Central memory CD8-positive, alpha-beta T cell (primary cell): ENCODE data around the gene C1GALT1.
A peak's percentile ranks its signal among the peaks of the same experiment; 100 is the strongest.
"Not testable (repeated sequence)": the region's sequence is repeated elsewhere in the genome, so short reads cannot be mapped to it uniquely, and the experiment has no call there.

ENCODE experiments used
- ATAC-seq: fragments of 150-1000 bp; cut with Tn5 transposase; replicated peaks from 2 replicates; pipeline ENCODE4 v1.10.0; 2022; ENCODE audit warnings: mild to moderate bottlenecking, moderate FRiP score, moderate number of reproducible peaks; ENCODE audit not compliant: poor library complexity, severe bottlenecking; ENCODE audit errors: extremely low read depth
- DNase-seq, 2 donors: peaks; one replicate each; pipeline ENCODE4 v3.0.0; 2021; ENCODE audit warnings: low spot score in 2 of 2
- H3K27ac Mint-ChIP-seq: one replicate; pipeline ENCODE4 v1.8.0; 2022; ENCODE audit warnings: low read depth, mild to moderate bottlenecking, moderate library complexity, mixed read lengths
- H3K27me3 Mint-ChIP-seq: one replicate; pipeline ENCODE4 v1.8.0; 2022; ENCODE audit warnings: mixed read lengths
- H3K36me3 Mint-ChIP-seq: one replicate; pipeline ENCODE4 v1.8.0; 2022; ENCODE audit warnings: mild to moderate bottlenecking, moderate library complexity, mixed read lengths; ENCODE audit not compliant: insufficient read depth
- H3K4me1 Mint-ChIP-seq: one replicate; pipeline ENCODE4 v1.8.0; 2022; ENCODE audit warnings: mixed read lengths
- H3K4me3 Mint-ChIP-seq: one replicate; pipeline ENCODE4 v1.8.0; 2022; ENCODE audit warnings: mild to moderate bottlenecking, moderate library complexity, mixed read lengths
- H3K9me3 Mint-ChIP-seq: one replicate; pipeline ENCODE4 v1.8.0; 2022; ENCODE audit warnings: mixed read lengths

The C1GALT1 gene

DNA sequence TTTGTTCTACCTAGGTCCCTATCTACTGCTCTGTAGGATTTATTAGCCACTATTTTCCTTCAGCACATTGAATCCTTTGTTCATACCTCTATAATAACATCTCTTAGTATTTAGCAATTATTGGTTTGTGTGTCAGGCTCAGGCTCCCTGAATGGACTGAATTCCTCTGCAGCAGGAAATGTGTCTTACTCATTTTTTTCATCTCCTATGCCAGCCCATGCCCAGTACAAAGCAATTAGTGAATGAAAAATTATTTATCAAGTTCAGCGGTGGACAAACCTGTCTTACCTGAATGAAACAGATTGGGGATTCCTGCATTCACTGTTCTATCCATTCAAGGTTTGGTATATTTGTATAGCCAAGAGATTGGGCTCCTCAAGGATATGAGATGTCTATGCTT is 53.7 kb downstream of the C1GALT1 start:
- no peak overlapping the region for H3K27ac Mint-ChIP-seq
- peaks cover 48% of the 10 kb centered on the region for H3K4me1 Mint-ChIP-seq
- H3K27me3 Mint-ChIP-seq = no peaks in the 10 kb centered on the region
- H3K9me3 Mint-ChIP-seq = no peaks in the 10 kb centered on the region
- ATAC-seq (no peak), DNase-seq (no peak)
- H3K4me3 Mint-ChIP-seq = no peak overlapping the region
- peaks cover 34% of the 10 kb centered on the region for H3K36me3 Mint-ChIP-seq

DNA sequence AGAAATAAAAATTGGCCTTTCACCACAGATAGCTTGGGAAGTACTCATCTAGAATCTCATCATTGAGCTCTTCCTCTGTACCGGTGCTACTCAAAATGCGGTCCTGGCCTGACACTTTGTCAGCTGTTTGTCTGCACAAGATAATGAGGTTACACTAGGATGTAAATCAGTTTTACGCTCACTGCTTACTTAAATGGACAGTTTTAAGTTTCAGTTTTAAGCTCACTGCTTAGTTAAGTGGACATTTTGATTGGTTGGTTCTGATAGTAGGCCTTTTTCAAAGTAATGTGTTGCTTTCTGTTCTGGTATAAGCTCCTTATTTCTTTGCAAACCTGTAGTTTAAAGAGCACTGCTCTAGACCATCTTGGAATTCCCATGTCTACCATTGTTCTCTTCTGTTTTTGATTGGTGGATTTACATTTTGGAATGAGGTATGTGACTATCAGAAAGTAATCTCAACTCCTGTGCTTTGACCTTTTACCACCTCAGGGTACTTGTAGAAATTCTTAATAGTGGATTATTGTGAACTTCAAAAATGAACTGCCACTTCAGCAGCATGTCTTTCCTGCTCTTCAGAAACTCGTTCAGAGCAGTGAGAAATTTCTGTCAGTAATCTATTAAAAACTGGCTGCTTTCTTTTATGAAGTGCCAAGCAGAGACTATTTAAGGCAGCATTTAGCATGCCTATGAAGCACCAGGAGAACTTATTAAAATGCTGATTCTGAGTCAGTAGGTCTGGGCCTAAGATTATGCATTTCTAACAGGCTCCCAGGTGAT is 55.0 kb downstream of the C1GALT1 start:
- H3K4me3 Mint-ChIP-seq = no peak overlapping the region
- no peaks in the 10 kb centered on the region for H3K27me3 Mint-ChIP-seq
- ATAC-seq (no peak), DNase-seq (no peak)
- peaks cover 36% of the 10 kb centered on the region for H3K36me3 Mint-ChIP-seq
- peaks cover 44% of the 10 kb centered on the region for H3K4me1 Mint-ChIP-seq
- no peaks in the 10 kb centered on the region for H3K9me3 Mint-ChIP-seq
- H3K27ac Mint-ChIP-seq = no peak overlapping the region

DNA sequence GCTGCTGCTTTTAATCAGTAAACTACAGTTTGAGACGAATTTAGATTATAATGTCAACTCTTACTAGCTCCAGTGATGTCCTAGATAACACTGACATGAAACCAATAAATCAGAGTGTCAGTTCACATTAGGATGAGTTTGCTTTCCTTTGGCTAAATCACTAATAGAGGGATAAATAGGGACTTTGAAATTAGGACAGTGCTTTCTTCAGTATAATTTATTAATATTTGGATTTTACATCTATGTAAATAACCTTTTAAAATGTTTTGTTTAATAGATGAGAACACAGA is 55.6 kb downstream of the C1GALT1 start:
- Mint-ChIP-seq H3K4me1 (peaks cover 48% of the 10 kb centered on the region), H3K27me3 (no peaks in the 10 kb centered on the region), H3K36me3 (peaks cover 36% of the 10 kb centered on the region), H3K9me3 (no peaks in the 10 kb centered on the region), H3K27ac (no peak overlapping the region), H3K4me3 (no peak overlapping the region)
- no peak for ATAC-seq
- DNase-seq = no peak

DNA sequence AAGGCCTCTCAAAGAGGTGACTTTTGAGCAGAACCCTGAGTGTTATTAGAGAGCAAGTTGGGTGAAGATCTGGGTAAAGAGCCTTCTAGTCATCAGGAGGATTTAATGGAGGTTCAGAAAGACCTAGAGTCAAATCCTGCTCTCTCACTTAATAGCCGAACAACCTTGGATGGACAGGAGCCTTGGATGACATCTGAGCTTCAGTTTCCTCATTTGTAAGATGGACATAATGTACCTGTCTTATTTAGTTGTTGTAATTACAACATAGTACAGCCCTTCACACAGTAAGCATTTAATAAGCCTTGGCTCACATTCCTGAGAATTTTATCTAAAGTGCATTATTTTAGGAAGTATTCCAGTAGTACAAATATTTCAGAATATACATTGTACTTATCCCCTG is 57.0 kb downstream of the C1GALT1 start:
- no peak for ATAC-seq
- Mint-ChIP-seq H3K36me3 (peaks cover 34% of the 10 kb centered on the region), H3K27ac (peak overlapping the region; percentile 65), H3K9me3 (no peaks in the 10 kb centered on the region), H3K27me3 (no peaks in the 10 kb centered on the region), H3K4me1 (peaks cover 41% of the 10 kb centered on the region), H3K4me3 (no peak overlapping the region)
- no peak for DNase-seq

DNA sequence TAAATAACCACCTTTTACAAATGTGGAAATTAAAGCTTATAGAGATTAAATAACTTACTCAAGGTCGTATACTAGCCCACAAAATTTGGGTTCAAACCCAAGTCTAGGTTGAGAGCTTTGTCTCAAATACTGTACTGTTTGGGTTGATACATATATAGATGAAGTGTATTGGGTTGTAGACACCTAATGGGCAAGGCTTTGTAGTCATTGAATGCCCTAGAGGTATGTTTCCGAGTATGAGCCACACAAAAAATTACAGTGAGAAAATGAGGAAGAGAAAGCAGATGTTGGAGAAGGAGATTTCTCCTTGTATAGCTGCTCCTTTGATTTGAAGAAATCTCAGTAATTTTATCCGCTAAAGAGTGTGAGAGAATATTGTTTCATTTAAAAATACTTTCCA is 60.6 kb downstream of the C1GALT1 start:
- DNase-seq (no peak), ATAC-seq (no peak)
- H3K36me3 Mint-ChIP-seq = peaks cover 15% of the 10 kb centered on the region
- peaks cover 39% of the 10 kb centered on the region for H3K4me1 Mint-ChIP-seq
- no peaks in the 10 kb centered on the region for H3K27me3 Mint-ChIP-seq
- no peaks in the 10 kb centered on the region for H3K9me3 Mint-ChIP-seq
- H3K4me3 Mint-ChIP-seq = no peak overlapping the region
- peak overlapping the region; percentile 23 for H3K27ac Mint-ChIP-seq

DNA sequence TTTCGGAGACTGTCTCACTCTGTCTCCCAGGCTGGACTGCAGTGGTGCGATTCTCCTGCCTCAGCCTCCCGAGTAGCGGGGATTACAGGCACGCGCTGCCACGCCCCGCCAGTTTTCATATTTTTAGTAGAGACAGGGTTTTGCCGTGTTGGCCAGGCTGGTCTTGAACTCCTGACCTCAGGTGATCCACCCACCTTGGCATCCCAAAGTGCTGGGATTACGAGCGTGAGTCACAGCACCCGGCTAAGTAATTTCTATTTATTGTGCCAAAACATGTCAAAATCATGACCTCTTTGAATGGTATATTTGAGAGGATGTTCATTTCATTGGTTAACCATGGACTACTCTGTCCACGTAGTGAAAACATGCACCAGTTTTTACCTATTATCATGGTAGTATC is 62.9 kb downstream of the C1GALT1 start:
- not testable (repeated sequence) for H3K9me3 Mint-ChIP-seq, H3K4me3 Mint-ChIP-seq, H3K36me3 Mint-ChIP-seq, ATAC-seq, H3K27me3 Mint-ChIP-seq, DNase-seq
- Mint-ChIP-seq H3K4me1 (peaks cover 20% of the 10 kb centered on the region), H3K27ac (peak overlapping the region; percentile 44)

DNA sequence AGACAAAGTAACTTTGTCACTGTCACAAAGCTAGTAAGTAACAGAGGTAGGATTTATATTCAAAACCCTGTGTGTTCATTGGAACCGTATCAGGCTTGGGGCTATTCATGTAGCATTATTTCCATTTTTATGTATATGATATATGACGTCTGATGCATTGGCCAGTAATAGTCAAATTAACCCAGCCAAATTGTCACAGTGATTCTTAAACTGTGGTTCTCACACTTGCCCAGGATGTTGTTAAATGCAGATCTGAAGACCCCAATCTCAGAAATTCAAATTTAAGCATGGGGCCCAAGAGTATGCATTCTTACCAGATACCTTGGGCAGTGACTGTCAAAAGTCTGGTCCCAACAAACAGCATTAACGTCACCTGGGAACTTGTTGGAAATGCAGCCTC is 63.9 kb downstream of the C1GALT1 start:
- DNase-seq (no peak), ATAC-seq (no peak)
- H3K27ac Mint-ChIP-seq = no peak overlapping the region
- no peaks in the 10 kb centered on the region for H3K9me3 Mint-ChIP-seq
- peaks cover 19% of the 10 kb centered on the region for H3K4me1 Mint-ChIP-seq
- no peaks in the 10 kb centered on the region for H3K27me3 Mint-ChIP-seq
- peaks cover 3% of the 10 kb centered on the region for H3K36me3 Mint-ChIP-seq
- H3K4me3 Mint-ChIP-seq = no peak overlapping the region

DNA sequence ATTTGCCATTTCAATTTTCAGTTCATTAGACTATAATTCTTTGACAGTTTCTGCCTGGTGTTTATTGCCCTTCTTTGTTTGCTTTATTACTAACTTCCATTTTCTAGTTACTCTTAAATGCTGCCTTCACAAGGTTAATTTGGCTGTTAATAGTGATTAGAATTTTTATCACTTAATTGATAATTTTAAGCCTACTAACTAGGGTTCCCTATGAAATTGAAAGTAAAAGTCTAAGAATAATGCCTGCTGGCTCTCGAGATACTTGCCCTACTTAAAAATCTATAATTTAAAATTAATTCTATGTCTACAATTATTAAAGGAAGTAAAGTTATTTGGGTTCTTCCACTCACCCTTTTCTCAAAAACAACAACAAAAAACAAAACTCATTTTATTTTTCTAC is 65.3 kb downstream of the C1GALT1 start:
- H3K4me3 Mint-ChIP-seq = peak overlapping the region; percentile 50
- ATAC-seq (no peak), DNase-seq (no peak)
- H3K9me3 Mint-ChIP-seq = no peaks in the 10 kb centered on the region
- peaks cover 2% of the 10 kb centered on the region for H3K36me3 Mint-ChIP-seq
- H3K27ac Mint-ChIP-seq = peak overlapping the region; percentile 83
- H3K4me1 Mint-ChIP-seq = peaks cover 19% of the 10 kb centered on the region
- no peaks in the 10 kb centered on the region for H3K27me3 Mint-ChIP-seq

DNA sequence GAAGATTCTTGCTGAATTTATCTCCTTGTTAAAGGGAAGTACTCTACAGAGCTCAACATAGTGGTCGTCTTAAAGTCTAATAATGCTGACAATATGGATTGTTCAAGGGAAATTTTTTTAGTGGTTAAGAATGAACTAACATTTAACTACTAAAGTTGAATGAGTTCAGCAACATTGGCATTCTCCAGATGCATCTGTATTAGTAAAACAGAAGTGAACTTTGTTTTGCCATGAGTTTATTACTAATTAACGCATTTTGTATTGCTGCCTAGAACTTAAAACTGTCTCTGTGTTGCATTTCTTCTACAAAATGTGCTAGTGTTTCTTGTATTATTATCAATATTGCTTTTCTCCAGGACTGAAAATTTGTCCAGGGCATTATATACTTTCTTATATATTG is 67.5 kb downstream of the C1GALT1 start:
- DNase-seq (no peak), ATAC-seq (no peak)
- no peak overlapping the region for H3K27ac Mint-ChIP-seq
- H3K36me3 Mint-ChIP-seq = peaks cover 2% of the 10 kb centered on the region
- H3K9me3 Mint-ChIP-seq = no peaks in the 10 kb centered on the region
- no peaks in the 10 kb centered on the region for H3K27me3 Mint-ChIP-seq
- H3K4me1 Mint-ChIP-seq = peaks cover 16% of the 10 kb centered on the region
- H3K4me3 Mint-ChIP-seq = no peak overlapping the region

DNA sequence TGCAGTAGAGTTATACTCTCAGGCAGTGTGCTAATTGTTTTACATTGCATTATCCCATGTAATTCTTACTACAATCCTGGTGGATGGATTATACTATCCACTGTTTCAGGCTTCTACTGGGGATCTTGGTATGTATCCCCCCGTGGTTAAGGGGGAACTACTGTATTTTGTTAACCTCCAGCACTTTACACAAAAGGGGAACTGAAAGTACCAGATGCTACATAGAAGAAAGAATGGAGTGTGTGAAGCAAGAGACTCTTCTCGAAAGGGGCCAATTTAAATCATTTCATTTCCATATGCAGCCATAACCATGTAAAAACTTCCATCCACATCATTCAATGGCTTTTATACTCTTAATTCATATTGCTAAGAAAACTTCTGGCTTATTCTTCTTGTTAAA is 69.4 kb downstream of the C1GALT1 start:
- no peak for DNase-seq
- H3K4me3 Mint-ChIP-seq = no peak overlapping the region
- no peaks in the 10 kb centered on the region for H3K27me3 Mint-ChIP-seq
- peaks cover 19% of the 10 kb centered on the region for H3K4me1 Mint-ChIP-seq
- H3K9me3 Mint-ChIP-seq = no peaks in the 10 kb centered on the region
- H3K27ac Mint-ChIP-seq = no peak overlapping the region
- peaks cover 2% of the 10 kb centered on the region for H3K36me3 Mint-ChIP-seq
- no peak for ATAC-seq

DNA sequence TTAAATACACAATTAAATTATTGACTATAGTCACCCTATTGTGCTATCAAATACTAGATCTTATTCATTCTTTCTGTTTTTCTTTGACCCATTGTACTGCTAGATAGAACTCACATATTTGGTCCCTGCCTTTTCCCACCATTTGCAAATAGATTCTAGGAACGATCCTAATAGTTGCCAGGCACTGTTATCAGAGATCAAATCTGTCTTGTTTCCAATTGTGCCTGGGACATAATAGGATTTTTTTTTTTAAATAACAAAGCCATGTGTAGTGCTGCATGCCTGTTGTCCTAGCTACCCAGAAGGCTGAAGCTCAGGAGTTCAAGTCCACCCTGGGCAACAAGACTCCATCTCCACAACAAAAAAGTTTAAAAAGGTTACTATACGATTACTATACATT is 72.0 kb downstream of the C1GALT1 start:
- no peaks in the 10 kb centered on the region for H3K27me3 Mint-ChIP-seq
- no peak for ATAC-seq
- no peaks in the 10 kb centered on the region for H3K9me3 Mint-ChIP-seq
- no peak overlapping the region for H3K4me3 Mint-ChIP-seq
- H3K36me3 Mint-ChIP-seq = peaks cover 5% of the 10 kb centered on the region
- no peak overlapping the region for H3K27ac Mint-ChIP-seq
- DNase-seq = no peak
- H3K4me1 Mint-ChIP-seq = peaks cover 31% of the 10 kb centered on the region

DNA sequence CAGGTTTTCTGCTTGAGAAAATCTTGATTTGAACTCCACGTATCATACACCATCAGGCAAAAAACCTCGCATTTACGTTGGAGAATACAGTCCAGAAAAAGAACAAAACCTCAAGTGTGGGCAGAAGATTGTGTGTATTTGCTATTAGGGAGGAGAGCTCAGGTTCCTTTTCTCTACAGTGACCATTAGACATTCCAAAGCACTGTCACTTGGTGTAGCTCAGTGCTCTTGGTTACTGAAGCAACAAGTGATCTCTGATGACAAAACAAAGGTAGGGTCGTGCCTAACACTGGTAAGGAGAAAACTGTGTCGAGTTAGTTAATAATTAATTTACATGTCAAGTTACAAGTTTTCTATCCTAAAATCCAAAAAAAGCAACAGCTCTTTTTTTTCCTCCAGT is 72.6 kb downstream of the C1GALT1 start:
- Mint-ChIP-seq H3K9me3 (no peaks in the 10 kb centered on the region), H3K4me1 (peaks cover 34% of the 10 kb centered on the region), H3K4me3 (no peak overlapping the region), H3K36me3 (peaks cover 6% of the 10 kb centered on the region), H3K27ac (no peak overlapping the region), H3K27me3 (no peaks in the 10 kb centered on the region)
- DNase-seq (no peak), ATAC-seq (no peak)

DNA sequence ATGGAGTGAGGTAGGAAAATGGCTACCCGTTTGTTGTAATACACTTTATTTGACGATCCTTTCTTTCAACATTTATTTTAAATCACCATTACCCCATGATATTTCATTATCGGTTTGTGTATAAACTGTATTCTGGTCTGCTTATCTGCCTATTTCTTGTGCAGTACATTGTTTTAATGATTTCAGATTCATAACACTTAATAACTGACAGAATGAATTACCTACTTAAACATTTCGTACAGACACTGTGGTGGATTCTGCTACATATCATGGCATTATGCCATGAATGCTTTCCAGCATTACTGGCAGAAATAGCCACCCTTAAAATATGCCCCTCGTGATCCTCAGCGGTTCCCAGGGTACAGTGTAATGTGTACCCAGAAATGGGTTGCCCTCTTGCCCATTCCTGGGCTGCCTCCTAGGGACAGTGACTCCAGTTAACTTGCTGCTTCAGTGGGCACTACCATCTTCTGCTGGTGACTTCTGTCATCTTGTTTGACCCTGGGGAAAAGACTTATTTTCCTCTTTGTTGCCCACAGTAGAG is 74.5 kb downstream of the C1GALT1 start:
- Mint-ChIP-seq H3K4me1 (peaks cover 28% of the 10 kb centered on the region), H3K27ac (peak overlapping the region; percentile 91), H3K36me3 (peaks cover 5% of the 10 kb centered on the region)

More for the DNA sequence above, 74.5 kb downstream of the C1GALT1 start:
- H3K9me3 Mint-ChIP-seq = peaks cover 5% of the 10 kb centered on the region
- no peak overlapping the region for H3K4me3 Mint-ChIP-seq
- H3K27me3 Mint-ChIP-seq = no peaks in the 10 kb centered on the region
- DNase-seq (no peak), ATAC-seq (no peak)
